KBM-7 (cell line): ENCODE measurements around the gene NF2.

Source experiments
- DNase-seq: peaks from one replicate; pipeline ENCODE4 v3.0.0-alpha.2; 2015
- in situ Hi-C: fragments of 300-500 bp; cut with MboI; formaldehyde crosslinking; loops from 2 replicates; pipeline ENCODE4 v1.14.3; 2020; ENCODE audit warnings: low sequenced_read_pairs, low pct_unique_long_range_greater_than_20kb, mixed read lengths

NF2 gene

DNA sequence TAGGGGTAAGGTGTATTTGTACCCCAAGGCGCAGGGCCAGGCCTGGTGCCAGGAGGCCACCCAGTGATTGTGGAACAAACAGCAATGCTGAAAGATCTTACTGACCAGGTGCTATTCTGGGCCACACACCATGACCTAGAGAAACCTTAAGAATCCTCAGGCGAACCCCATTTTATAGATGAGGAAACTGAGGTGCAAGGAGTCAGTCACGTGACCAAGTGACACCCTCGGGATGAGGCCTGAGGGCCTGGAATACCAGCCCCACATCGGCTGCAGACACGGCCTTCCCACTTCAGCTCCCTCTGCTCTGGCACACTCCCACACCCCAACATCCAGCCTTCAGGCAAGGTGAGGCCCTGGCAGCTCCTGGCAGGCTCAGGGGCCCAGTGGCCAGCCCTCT is 129.4 kb downstream of the NF2 start:
- DNase-seq: no peak
- in situ Hi-C loops: no loop called here

DNA sequence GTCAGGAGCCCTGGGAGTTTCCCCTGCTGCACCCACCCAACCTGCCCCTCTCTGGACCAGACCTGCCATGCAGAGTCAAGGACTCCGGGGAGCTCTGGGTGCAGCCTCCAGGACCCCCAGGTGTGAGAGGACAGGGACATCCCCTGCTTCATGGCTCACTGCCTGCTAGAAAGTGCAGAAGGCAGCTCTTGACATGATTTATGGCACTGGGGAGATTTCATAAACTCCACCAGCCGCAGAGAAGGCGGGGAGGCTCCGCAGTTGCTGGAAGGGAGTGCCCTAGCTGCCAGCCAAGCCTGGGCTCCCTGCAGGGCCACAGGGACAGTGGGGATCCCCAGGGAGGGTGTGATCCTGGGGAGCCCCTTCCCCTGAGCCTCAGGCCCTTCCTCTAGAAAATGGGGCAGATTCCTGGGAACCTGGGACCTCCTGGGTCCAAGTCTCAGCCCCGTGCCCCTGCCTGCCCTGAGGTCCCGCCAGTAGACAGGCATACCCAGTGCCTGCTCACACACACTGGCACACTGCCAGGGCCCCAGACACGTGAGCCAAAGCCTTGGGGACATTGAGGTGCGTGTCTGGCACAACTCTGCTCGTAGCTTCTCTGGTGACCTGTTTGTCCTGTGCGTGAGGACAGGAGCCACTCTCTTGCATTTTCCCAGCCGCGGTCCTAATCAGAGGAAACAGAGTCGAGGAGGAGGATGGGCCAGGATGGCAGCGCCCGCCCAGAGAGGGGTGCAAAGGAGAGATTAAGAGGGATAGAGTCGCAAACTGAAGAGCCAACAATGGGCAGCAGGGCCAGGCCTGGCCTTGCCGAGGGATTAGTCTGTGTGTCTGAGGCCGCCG is 130.1 kb downstream of the NF2 start:
- DNase-seq: no peak
- in situ Hi-C loops: no loop called here

DNA sequence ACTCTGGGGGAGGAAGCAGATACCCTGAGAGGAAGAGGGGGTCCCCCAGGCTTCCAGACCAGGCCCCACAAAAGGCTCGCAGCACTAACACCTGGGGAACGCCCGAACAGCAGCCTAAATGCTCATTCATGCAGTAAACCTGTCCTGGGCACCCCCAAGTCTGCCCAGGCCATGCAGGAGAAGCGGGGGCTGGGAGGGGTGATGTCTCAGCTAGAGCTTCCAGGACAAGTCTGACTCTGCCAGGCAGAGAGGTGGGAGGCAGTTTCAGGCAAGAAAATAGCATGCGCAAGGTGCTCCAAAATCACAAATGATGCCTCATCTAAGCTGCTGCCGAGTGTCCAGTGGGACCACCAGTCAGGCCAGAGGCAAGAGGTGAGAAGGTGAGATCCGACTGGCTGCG is 131.0 kb downstream of the NF2 start:
- in situ Hi-C loops: no loop called here

DNA sequence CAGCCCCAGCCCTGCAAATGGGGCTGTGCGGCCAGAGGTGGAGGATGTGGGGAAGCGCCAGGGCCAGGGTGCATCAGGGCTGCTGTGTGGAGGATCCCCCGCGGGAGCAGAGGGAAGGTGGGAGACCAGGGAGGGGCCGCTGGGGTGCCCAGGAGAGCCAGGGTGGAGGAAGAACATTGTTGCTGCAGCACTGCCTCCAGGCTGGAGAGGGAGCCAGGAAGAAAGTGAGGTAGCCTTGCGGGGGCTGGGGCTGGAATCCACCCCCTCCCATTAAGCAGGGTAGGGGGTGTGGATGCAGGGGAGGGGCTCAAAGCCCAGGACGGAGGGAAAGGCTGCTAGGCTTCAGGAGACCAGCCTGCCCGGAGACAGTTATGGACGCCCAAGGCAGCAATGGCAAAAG is 131.4 kb downstream of the NF2 start:
- no peak for DNase-seq
- in situ Hi-C loops: no loop called here

More for the DNA sequence above, 131.0 kb downstream of the NF2 start:
- no peak for DNase-seq

DNA sequence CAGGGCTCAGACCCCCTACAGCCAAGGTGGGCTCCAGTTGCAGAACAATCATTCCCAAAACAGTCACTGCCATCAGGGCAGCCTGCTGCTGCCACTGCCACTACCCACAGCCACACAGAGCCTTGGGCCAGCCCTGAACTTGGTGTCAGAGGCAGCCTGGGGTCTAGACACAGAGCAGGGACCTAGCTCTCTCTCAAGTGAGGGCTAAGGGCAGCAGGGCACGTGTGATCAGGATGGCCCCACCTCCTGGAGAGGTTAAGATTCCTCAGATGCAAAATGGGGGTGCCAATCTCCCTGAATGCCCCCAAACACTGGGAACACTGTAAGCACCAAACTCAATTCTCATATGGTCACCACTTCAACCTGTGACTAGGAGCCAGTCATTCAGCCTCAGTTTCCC is 132.0 kb downstream of the NF2 start:
- in situ Hi-C loops: no loop called here

DNA sequence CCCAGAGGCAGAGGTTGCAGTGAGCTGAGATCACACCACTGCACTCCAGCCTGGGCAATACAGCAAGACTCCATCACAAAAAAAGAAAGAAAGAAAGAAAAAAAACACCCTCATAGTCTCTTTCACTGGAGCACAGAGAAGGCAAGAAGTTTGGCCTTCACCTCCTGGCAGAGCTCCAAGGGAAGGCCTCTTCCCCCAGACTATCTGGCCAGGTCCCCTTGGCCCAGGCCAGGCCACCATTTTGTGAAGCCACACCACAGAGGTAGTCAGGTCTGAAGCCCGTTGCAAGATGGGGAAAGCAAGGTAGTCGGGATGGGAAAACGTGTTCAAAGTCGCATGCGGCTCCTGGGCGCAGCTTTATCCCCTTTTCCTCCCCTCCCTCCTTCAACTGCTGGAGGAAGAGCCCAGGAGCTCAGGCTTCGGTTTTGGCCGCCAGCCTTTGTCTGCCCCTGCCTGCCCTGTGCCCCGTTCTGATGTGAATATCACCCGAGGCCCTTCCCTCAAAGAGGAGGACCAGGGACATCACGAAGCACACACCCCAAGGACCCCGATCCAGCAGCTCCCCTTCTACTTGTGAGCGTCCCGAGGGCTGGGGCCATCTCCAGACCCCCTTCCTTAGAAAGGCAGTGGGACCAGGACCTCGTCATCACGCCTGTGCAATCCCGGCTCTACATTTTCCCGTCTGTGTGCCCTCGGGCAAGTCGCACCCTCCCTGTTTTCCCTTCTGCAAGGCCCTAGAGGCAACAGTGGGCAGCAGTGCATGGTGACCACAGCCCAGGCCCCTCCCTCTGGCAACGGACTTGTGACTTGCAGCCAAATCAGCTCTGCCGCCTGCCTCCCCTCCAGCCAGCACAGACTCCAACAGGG is 134.1 kb downstream of the NF2 start:
- in situ Hi-C loops: no loop called here
- no peak for DNase-seq

More for the DNA sequence above, 132.0 kb downstream of the NF2 start:
- no peak for DNase-seq

DNA sequence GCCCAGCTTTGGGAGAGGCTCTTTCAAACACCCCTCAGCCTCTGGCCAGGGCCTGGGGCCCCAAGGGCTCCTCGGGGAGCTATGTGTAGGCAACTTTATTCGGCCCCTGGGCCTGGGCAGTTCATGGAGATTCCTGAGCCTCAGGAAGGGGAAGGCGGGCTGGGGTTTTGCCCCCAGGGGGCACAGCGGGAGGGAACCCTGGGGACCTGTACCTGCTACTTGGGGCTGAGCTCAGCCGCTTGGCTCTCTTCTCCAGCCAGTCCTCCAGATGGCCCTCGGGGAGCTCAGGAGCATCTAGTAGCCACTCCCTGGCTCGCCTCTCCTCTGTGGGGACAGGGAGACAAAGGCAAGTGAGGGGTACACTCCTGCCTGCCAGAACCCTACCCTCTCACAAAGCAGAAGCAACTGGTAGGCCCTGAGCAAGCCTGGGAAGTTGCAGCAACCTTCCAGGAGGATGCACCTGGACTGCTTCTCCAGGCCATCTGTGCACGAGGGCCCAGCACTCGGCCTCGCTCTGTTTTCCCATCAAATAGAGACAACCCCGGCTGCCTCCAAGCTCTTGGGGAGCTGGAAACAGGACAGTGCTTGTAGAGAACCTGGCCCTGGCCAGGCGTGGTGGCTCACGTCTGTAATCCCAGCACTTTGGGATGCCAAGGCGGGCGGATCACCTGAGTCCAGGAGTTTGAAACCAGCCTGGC is 134.8 kb downstream of the NF2 start:
- no peak for DNase-seq
- in situ Hi-C loops: no loop called here

DNA sequence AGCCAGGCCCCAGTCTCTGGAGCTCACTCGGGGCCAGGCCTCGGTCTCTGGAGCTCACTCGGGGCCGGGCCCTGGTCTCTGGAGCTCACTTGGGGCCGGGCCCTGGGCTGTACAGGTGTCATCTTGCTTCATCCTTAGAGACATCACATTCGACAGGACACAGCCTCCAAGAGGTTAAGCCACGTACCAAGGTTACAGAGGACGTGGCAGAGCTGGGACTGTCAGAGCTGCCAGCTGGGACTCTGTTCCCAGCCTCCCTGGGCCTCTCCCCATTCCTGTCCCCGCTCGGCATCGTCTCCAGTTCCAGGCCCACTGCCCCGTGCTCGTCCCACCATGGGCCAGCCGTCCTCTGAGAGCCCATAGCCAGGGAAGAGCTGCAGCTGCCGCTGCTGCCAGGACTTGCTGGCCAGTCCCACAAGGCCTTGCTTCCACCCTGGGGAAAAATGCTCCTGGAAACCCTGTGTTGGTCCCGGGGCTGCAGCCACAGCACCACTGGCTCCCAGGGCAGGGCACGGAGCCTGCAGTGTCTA is 136.0 kb downstream of the NF2 start:
- DNase-seq: no peak
- in situ Hi-C loops: no loop called here

DNA sequence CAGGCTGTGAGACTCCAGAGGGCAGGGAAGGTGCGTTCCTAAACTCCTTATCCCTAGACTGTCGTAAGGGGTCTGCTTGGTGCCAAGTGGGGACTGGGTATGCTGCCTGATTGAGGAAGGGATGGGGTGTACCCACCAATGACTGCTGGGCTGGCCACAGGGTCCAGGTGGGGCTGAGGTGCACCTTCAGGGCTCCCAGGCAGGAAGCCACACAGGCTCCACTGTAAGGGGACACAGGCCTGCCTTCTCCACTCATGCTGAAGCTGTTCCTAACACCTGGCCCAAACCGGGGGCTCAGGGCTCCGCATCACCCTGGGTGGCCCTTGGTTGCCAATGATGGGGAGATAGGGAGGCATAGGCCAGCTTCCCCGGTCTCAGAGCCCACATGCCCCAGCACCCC is 136.8 kb downstream of the NF2 start:
- no peak for DNase-seq
- in situ Hi-C loops: no loop called here

DNA sequence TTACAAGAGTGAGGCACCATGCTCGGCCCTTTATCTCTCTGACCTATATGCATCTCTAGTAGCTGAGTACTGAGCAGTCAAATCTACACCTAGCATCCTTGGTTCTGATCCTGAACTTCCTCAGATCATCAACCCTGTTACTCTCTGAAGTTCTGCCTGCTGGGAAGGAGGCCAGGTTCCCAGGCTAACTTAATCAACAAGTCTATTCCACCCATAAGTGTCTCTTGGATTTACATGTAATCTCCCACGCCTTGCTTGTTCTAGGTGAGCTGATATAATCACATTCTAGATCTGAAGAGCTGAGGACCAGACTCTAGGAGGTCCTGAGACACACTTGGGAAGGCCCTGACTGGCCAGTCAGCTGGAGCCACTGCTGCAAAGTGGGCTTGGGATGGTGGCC is 138.5 kb downstream of the NF2 start:
- in situ Hi-C loops: no loop called here
- DNase-seq: no peak

DNA sequence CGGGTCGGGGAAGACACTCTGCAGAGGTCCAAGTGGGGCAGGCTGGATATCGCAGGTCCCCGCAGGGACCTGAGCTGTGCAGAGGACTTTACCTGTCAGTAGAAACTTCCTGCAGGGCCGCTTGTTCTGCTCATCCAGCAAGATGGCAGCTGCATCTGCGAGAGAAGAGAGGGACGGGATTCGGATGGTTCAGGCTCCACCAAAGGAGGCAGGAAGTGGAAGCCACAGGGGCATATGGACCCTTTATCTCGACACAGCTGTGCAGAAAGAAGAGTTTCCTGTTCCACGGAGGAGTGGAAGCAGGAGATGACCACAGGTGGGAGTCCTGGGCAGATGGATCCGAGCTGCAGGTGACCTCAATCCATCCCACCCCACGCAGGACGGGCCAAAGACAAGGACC is 138.9 kb downstream of the NF2 start:
- in situ Hi-C loops: no loop called here
- DNase-seq: no peak

DNA sequence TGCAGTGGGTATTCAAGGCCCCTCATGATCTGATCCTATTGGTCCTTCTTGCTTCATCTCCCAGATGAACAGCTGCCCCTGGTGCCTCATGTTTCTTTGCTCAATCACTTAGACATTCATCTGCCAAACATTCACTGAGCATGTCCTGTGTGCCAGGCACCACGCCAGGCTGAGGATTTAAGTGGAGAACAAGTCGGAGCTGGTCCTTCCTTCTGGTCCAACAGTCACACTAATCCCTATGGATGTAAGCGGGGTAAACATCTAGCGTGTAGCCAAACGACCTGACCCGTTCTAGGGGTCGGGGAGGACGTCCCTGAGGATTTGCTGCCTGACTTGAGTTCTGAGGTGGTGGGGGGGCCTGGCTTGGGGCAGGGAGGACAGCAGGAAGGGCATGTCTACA is 141.5 kb downstream of the NF2 start:
- in situ Hi-C loops: no loop called here
- DNase-seq: no peak

DNA sequence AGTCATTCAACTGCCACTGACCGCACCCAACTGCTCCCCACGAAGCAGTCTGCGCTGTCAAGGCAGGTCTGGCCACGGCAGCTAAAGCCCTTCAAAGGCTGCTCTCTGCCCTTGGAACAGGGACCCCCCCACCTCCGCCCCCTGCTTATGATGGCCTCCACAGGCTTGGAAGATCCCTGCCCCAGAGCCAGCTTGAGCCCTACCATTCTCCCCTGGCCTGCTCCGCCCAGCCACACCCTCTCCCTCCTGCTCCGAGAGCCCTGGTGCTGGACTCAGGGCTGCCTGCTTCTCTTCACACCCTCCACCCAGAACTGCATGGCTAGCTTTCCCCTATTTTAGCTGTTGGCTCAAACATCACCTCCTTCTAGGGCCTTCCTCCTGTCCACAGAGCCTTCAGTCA is 144.4 kb downstream of the NF2 start:
- in situ Hi-C loops: no loop called here
- no peak for DNase-seq
